Activated naive CD4-positive, alpha-beta T cell treated with anti-CD3 and anti-CD28 coated beads, Interleukin-2, amount 10 ng/mL, durations not matched to agents 7 days and 5 days (primary cell): ENCODE results near the gene TASOR2.
A peak's percentile ranks its signal among the peaks of the same experiment; 100 is the strongest.

Experiments
- CTCF ChIA-PET: fragments of 350-600 bp; sonication (Branson Sonifier 250); formaldehyde crosslinking; loops from one replicate; lab custom pipeline; 2021; ENCODE audit warnings: antibody characterized with exemption; lab: Charles Lee
- DNase-seq: peaks from one replicate; pipeline ENCODE4 v3.0.0-alpha.2; 2020
- H3K27ac Mint-ChIP-seq: one replicate; pipeline ENCODE4 v1.8.0; 2021; ENCODE audit warnings: mild to moderate bottlenecking, moderate library complexity, mixed read lengths
- H3K27me3 Mint-ChIP-seq: one replicate; pipeline ENCODE4 v1.8.0; 2021; ENCODE audit warnings: mild to moderate bottlenecking, mixed read lengths
- H3K36me3 Mint-ChIP-seq: one replicate; pipeline ENCODE4 v1.8.0; 2021; ENCODE audit warnings: mixed read lengths
- H3K4me1 Mint-ChIP-seq: one replicate; pipeline ENCODE4 v1.8.0; 2021; ENCODE audit warnings: mixed read lengths
- H3K4me3 Mint-ChIP-seq: one replicate; pipeline ENCODE4 v1.8.0; 2021; ENCODE audit warnings: mild to moderate bottlenecking, moderate library complexity, mixed read lengths
- H3K9me3 Mint-ChIP-seq: one replicate; pipeline ENCODE4 v1.8.0; 2021; ENCODE audit warnings: mixed read lengths

The TASOR2 gene

DNA sequence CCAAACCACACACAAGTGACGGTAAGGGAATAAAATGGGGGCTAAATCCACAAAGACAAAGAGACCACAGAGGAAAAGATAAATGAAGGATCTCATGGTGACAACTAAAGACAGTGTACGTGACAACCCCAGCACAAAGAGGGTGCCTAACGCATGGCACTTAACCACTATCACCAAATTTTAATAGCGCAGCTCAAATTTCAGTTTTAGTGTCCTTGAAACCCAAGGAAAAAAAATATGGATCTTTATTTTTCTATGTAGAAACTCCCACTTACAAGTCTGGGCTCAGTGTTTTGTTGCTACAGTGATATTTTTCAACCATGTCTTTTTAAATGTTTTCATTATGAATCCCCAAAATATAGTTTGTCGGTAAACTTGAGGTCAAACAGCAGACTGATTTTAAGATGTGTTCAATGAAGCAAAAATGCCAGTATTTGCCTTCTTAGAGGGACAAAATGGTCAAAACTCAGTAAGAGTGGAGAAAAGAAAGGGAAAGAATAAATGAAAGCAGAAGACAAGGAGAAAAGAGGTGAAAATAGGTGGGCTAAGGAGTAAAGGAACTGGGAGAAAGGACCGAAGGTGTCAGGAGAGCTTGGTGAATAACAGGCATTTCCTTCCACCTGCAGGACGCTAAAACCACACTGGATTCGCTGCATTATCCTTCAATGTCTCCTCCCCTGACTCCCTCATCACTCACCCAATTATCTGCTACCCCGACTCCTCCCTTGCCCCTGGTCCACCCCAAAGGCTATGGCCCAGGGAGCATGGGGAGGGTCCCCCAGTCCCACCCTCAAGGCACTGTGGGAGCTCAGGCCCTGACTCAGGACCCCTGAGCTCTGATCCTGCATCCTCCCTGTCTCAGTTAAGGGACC is 21.7 kb upstream of the TASOR2 start:
- no peak overlapping the region for H3K27ac Mint-ChIP-seq
- no peak overlapping the region for H3K4me3 Mint-ChIP-seq
- no peak for DNase-seq
- no peaks in the 10 kb centered on the region for H3K9me3 Mint-ChIP-seq
- peaks cover 11% of the 10 kb centered on the region for H3K27me3 Mint-ChIP-seq
- peaks cover 26% of the 10 kb centered on the region for H3K4me1 Mint-ChIP-seq
- no peaks in the 10 kb centered on the region for H3K36me3 Mint-ChIP-seq
- CTCF ChIA-PET, result no interaction called here

GRCh38 chr10:5663692-5664427 is 20.8 kb upstream of the TASOR2 start:
- Mint-ChIP-seq H3K36me3 (no peaks in the 10 kb centered on the region), H3K27ac (no peak overlapping the region), H3K4me3 (no peak overlapping the region), H3K4me1 (peaks cover 26% of the 10 kb centered on the region), H3K27me3 (peaks cover 11% of the 10 kb centered on the region), H3K9me3 (no peaks in the 10 kb centered on the region)
- CTCF ChIA-PET, result interaction anchor here (0.7 kb wide), 1 partner anchor 13 kb away, joined by 3 read pairs; no protein-coding TSS in a partner anchor
- no peak for DNase-seq

DNA sequence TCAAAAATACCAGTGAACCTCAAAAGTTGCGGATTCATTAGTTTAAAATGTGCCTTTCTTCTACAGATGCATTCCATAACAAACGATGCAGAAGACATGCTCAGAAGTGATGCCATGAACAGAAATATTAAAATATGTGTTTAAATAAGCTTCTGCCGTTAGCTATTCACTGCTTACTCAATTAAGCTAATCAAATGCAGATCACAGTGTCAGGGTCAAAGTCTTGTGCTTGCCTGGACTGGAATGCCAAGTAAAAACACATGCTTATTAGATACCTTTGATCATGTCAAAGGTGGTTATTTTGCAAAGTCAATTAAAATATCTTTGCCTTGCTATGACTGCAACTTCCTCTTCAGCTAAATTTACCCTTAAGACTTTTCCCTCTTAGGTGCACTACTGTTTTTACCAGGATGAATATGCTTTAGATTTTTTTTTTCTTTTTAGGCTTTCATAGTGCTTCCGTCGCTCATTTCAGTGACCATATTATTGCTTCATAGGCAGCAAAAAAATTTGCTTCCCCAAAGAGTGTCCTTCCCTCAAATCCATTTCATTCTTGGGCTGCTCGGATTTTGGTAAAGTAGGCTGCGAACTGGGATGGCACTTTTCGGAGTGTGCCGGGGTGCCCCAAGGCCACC is 19.1 kb upstream of the TASOR2 start:
- Mint-ChIP-seq H3K4me3 (peak overlapping the region; percentile 84), H3K4me1 (peaks cover 14% of the 10 kb centered on the region), H3K27me3 (peaks cover 18% of the 10 kb centered on the region), H3K27ac (peak overlapping the region; percentile 73), H3K9me3 (no peaks in the 10 kb centered on the region), H3K36me3 (no peaks in the 10 kb centered on the region)
- CTCF ChIA-PET, result interaction anchor here (1.3 to 1.5 kb wide), 2 partner anchors 36 to 219 kb away, joined by 3 to 6 read pairs; no protein-coding TSS in a partner anchor
- DNase-seq, result no peak

DNA sequence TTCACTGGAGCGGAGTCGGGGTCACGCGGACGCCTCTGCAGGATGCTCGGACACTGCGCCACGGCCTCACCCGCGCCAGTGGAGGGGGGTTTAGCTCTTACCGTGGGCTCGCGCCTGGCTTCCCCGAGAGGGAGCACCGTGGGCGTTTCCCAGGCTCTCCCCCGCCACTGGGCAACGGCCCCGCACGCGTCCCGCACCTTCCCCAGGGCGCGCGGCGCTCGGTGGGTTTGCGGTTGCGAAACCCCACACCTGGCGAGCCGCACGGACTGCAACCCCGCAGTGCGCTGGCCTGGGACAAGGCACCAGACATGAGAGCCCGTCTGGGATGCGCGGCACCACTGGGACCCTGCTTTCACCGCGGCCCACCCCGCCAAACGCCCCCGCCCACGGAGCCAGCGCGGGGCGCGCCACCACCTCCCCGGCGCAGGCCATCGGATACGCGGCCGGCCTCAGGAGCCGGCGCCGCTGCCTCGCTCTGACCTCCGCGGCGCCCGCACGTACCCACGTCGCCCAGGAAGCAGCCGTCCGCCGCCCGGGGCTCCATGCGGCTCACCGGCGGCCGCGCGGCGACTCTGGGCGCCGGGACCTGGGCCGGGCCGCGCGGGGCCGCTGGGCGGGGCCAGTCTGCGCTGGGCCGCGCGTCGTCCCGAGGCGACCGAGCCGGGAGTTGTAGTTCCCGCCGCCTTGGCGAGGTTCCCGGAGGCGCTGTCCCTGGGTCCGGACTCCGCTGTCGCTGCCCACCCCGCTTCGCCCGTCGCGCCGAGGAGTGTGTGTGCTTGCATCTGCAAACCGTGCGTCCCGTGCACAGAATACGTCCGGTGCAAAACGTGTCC is 18.4 kb upstream of the TASOR2 start, which contains the start of gene ASB13:
Gene ASB13 (minus strand): TSS at position 588 of the 833 bp plus-strand sequence. CDS start 44 bp downstream, at position 544.
- Mint-ChIP-seq H3K27ac (peak within 1 kb of the TSS; percentile 73), H3K4me3 (peak within 1 kb of the TSS; percentile 84), H3K27me3 (peaks cover 18% of the 10 kb centered on the region), H3K36me3 (no peaks in the 10 kb centered on the region), H3K9me3 (no peaks in the 10 kb centered on the region), H3K4me1 (peaks cover 11% of the 10 kb centered on the region)
- DNase-seq, result peak; percentile 60
- CTCF ChIA-PET, result interaction anchor here (1.3 to 1.5 kb wide), 2 partner anchors 37 to 220 kb away, joined by 3 to 6 read pairs; no protein-coding TSS in a partner anchor

- CTCF ChIA-PET, result interaction anchor here (0.8 kb wide), 1 partner anchor 206 kb away, joined by 3 read pairs; no protein-coding TSS in a partner anchor
- Mint-ChIP-seq H3K9me3 (no peaks in the 10 kb centered on the region), H3K4me3 (peak overlapping the region; percentile 84), H3K27ac (no peak overlapping the region), H3K27me3 (peaks cover 20% of the 10 kb centered on the region), H3K4me1 (peaks cover 11% of the 10 kb centered on the region), H3K36me3 (no peaks in the 10 kb centered on the region)
- no peak for DNase-seq
Observed at GRCh38 chr10:5666841-5667630, 17.6 kb upstream of the TASOR2 start.

DNA sequence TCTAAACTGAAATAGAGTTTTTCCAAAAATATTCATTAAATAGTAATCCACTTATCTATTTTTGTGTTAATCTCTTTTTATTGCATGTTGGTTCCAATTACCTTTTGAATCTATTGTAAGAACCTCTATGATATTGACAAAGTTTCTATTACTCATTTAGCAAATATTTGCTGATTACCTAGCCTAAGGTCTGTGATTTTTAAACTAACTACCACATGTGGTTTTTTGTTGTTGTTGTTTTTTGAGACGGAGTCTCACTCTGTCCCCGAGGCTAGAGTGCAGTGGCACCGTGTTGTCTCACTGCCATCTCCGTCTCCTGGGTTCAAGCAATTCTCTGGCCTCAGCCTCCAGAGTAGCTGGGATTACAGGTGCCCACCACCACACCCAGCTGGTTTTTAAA is 16.2 kb upstream of the TASOR2 start:
- peaks cover 11% of the 10 kb centered on the region for H3K4me1 Mint-ChIP-seq
- peaks cover 9% of the 10 kb centered on the region for H3K9me3 Mint-ChIP-seq
- no peak overlapping the region for H3K27ac Mint-ChIP-seq
- H3K36me3 Mint-ChIP-seq, result no peaks in the 10 kb centered on the region
- H3K4me3 Mint-ChIP-seq, result no peak overlapping the region
- CTCF ChIA-PET, result interaction anchor here (0.7 to 0.8 kb wide), 2 partner anchors 8 to 46 kb away, joined by 3 to 4 read pairs; no protein-coding TSS in a partner anchor
- no peak for DNase-seq
- H3K27me3 Mint-ChIP-seq, result peaks cover 27% of the 10 kb centered on the region

DNA sequence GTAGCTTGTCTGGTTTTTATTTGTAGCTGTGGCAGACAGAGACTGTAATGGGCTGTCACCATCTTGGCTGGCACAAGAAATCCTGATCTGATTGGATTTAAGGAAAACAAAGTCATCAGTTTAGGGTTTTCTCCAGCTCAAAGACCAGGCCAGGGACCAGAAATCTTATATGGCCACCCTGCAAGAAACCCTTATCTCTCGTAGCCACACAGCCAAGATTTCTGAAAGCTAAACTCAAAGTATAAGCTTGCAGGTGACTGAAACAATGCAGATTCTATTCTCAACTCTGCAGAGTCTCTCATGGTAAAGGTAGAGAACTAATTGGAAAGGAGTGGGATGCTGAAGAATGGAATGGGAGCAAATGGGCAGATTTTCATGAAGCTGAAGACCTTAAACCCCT is 15.0 kb upstream of the TASOR2 start:
- H3K4me3 Mint-ChIP-seq, result no peak overlapping the region
- no peak for DNase-seq
- H3K27me3 Mint-ChIP-seq, result peaks cover 30% of the 10 kb centered on the region
- peaks cover 18% of the 10 kb centered on the region for H3K9me3 Mint-ChIP-seq
- CTCF ChIA-PET, result no interaction called here
- H3K36me3 Mint-ChIP-seq, result no peaks in the 10 kb centered on the region
- H3K4me1 Mint-ChIP-seq, result peaks cover 11% of the 10 kb centered on the region
- no peak overlapping the region for H3K27ac Mint-ChIP-seq

- peaks cover 8% of the 10 kb centered on the region for H3K4me1 Mint-ChIP-seq
- CTCF ChIA-PET, result interaction anchor here (1.1 kb wide), 2 partner anchors 14 to 41 kb away, joined by 4 to 5 read pairs; partner anchors contain the start of gene TASOR2
- no peak overlapping the region for H3K4me3 Mint-ChIP-seq
- no peak overlapping the region for H3K27ac Mint-ChIP-seq
- peaks cover 19% of the 10 kb centered on the region for H3K9me3 Mint-ChIP-seq
- H3K36me3 Mint-ChIP-seq, result no peaks in the 10 kb centered on the region
- peaks cover 30% of the 10 kb centered on the region for H3K27me3 Mint-ChIP-seq
- DNase-seq, result no peak
Observed at GRCh38 chr10:5670662-5671375, 13.8 kb upstream of the TASOR2 start.

DNA sequence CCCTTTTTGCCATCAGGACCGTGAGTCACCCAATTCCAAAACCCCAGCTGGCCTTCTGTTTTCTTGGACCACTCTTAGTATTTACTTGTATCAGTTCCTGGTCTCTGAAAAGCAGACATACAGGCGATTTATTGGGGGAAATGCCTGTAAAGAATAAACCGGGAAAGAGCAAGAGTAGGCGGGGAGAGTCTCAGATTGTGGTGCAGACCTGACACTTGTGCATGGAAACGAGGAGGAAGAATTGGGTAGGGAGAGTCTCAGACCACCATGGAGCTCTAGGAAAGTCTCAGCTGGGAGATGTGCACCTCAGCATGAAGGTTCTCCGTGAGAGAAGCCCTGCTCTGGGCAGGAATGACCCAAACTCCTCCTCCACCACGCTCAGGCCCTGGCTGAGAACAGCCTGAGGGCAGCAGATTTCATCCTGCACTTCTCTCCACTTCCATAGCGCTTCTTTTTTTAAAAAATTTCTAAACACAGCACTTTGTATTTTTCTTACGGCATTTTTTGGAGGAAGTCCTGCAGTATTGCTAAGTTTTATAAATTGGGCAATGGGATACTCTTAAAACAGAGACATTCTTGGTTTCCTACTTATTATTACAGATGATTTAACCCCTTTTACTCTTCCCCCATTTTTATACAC is 6.1 kb upstream of the TASOR2 start:
- H3K27me3 Mint-ChIP-seq, result peaks cover 33% of the 10 kb centered on the region
- H3K4me1 Mint-ChIP-seq, result peaks cover 4% of the 10 kb centered on the region
- no peak overlapping the region for H3K4me3 Mint-ChIP-seq
- H3K36me3 Mint-ChIP-seq, result no peaks in the 10 kb centered on the region
- peaks cover 9% of the 10 kb centered on the region for H3K9me3 Mint-ChIP-seq
- H3K27ac Mint-ChIP-seq, result no peak overlapping the region
- CTCF ChIA-PET, result interaction anchor here (0.8 kb wide), 2 partner anchors 14 to 17 kb away, joined by 3 read pairs; no protein-coding TSS in a partner anchor
- DNase-seq, result no peak

DNA sequence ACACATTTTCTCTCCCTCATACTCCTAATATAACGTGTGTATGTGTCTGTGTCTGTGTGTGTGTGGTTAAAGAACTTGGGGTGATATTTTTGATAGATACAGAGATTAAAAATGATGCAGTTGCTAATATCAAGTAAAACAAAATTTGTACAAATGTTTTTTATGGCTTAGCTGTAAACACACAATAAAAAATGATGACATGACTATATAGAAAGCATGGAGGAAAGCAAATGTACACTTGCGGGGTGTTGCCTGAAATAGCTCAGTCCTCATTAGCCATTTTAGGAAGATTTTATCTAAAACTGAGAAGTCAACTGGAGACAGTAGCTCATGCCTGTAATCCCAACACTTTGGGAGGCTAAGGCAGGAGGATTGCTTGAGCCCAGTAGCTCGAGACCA is 5.6 kb upstream of the TASOR2 start:
- Mint-ChIP-seq H3K4me1 (peaks cover 7% of the 10 kb centered on the region), H3K9me3 (peaks cover 7% of the 10 kb centered on the region), H3K36me3 (no peaks in the 10 kb centered on the region), H3K27ac (no peak overlapping the region), H3K27me3 (peaks cover 30% of the 10 kb centered on the region), H3K4me3 (no peak overlapping the region)
- CTCF ChIA-PET, result interaction anchor here (0.8 kb wide), 2 partner anchors 13 to 18 kb away, joined by 3 read pairs; no protein-coding TSS in a partner anchor
- no peak for DNase-seq

DNA sequence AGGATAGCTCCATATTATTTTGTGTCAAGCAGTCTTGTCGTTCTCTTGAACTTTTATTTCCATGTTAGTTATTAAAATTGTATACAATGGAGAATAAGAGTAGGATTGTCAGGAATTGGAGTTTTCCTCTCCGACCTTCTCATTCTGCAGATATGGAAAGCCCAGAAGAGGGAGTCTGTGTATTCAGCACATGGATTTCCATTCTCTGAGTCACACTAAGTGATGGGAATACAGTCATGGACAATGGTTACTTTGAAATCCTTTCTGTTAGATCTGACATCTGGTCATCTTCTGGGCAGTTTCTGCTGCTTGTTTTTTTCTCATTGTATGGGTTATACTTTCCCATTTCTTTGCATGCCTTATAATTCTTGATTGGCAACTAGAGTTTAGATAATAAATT is 5.0 kb upstream of the TASOR2 start:
- no peak for DNase-seq
- Mint-ChIP-seq H3K27ac (no peak overlapping the region), H3K9me3 (peaks cover 2% of the 10 kb centered on the region), H3K27me3 (peaks cover 28% of the 10 kb centered on the region), H3K4me1 (peaks cover 13% of the 10 kb centered on the region), H3K36me3 (no peaks in the 10 kb centered on the region), H3K4me3 (no peak overlapping the region)
- CTCF ChIA-PET, result interaction anchor here (0.8 kb wide), 1 partner anchor 18 kb away, joined by 3 read pairs; no protein-coding TSS in a partner anchor
